Cardiac septum (tissue), 1 donor: ENCODE measurements around the gene ACTG1. TPM values are rescaled to one million over a fixed set of nuclear protein-coding genes. Genes with fewer than 3 reads are reported as not detected.
A peak's percentile ranks its signal among the peaks of the same experiment; 100 is the strongest.

Source experiments
- DNase-seq: peaks from one replicate; pipeline ENCODE4 v3.0.0-alpha.2; 2020; ENCODE audit warnings: low spot score
- intact Hi-C: fragments of 100-400 bp; cut with DNase I; formaldehyde crosslinking; loops from one replicate; pipeline ENCODE4 v1.14.0; 2022
- long read RNA-seq: library from polyadenylated mRNA; unstranded; transcript quantifications from one replicate; pipeline ENCODE4 v2.0.0, GENCODE V29; 2021
- total RNA-seq: library from RNA; stranded (reverse); fragmentation: NEBNext Ultra II Directional; extraction: Animal tissue kit (Norgen Biotek cat#: 25700); gene quantifications from one replicate; pipeline ENCODE4 v1.2.1, GENCODE V29; 2021
- donor health status: DM: no; HTN: no; CAD: no.

ACTG1 gene
- 634 TPM for total RNA-seq
- long read RNA-seq, transcript ACTG1-205 (7 exons, 1,168 nt) = minor isoform, 75 of 1,158 reads
- long read RNA-seq, transcript ACTG1-206 (6 exons, 1,919 nt) = major isoform, 803 of 1,158 reads
- long read RNA-seq, transcript ACTG1-212 (4 exons, 1,698 nt) = minor isoform, 22 of 1,158 reads
- long read RNA-seq, transcript ACTG1-207 (3 exons, 1,678 nt) = minor isoform, 58 of 1,158 reads
- long read RNA-seq, partial matches to known transcripts = 32 of 1,158 reads
- long read RNA-seq, other reads (novel, unspliced or antisense) = 142 of 1,158 reads

- peak; percentile 97 for DNase-seq
- intact Hi-C loops = loop anchor here (2.0 kb wide), 1 partner anchor 118 kb away; the partner anchor contains the start of gene BAHCC1
Measured at GRCh38 chr17:81512562-81513371, at the start of gene ACTG1. TSS of gene ACTG1 (minus strand) at chr17:81512799. CDS start at chr17:81512354, 445 bp downstream.

GRCh38 chr17:81561494-81561885, 48.9 kb upstream of the ACTG1 start:
- no peak for DNase-seq
- intact Hi-C loops = no loop called here

GRCh38 chr17:81558941-81559806, 46.6 kb upstream of the ACTG1 start:
- no peak for DNase-seq
- intact Hi-C loops = no loop called here

GRCh38 chr17:81558115-81558468, 45.5 kb upstream of the ACTG1 start:
- no peak for DNase-seq
- intact Hi-C loops = no loop called here

GRCh38 chr17:81557276-81558114, 44.9 kb upstream of the ACTG1 start:
- DNase-seq = no peak
- intact Hi-C loops = no loop called here

- DNase-seq = no peak
- intact Hi-C loops = no loop called here
Measured at GRCh38 chr17:81556863-81557262, 44.3 kb upstream of the ACTG1 start.

GRCh38 chr17:81556175-81556691, 43.6 kb upstream of the ACTG1 start:
- no peak for DNase-seq
- intact Hi-C loops = no loop called here

GRCh38 chr17:81553616-81554181, 41.1 kb upstream of the ACTG1 start:
- intact Hi-C loops = no loop called here
- peak; percentile 74 for DNase-seq

GRCh38 chr17:81553018-81553615, 40.5 kb upstream of the ACTG1 start:
- peak; percentile 81 for DNase-seq
- intact Hi-C loops = no loop called here

- intact Hi-C loops = loop anchor here (1.0 kb wide), 1 partner anchor 37 kb away; no protein-coding TSS in a partner anchor
- DNase-seq = peak; percentile 90
Measured at GRCh38 chr17:81552244-81553017, 39.8 kb upstream of the ACTG1 start, which contains the start of gene FAAP100. TSS of gene FAAP100 (minus strand) at chr17:81552353. CDS start at chr17:81552330, 23 bp downstream.

GRCh38 chr17:81551458-81552243, 39.1 kb upstream of the ACTG1 start:
- peak; percentile 74 for DNase-seq
- intact Hi-C loops = loop anchor here (1.0 kb wide), 1 partner anchor 36 kb away; no protein-coding TSS in a partner anchor

- intact Hi-C loops = no loop called here
- DNase-seq = peak; percentile 71
Measured at GRCh38 chr17:81550830-81551457, 38.3 kb upstream of the ACTG1 start.

- intact Hi-C loops = no loop called here
- no peak for DNase-seq
Measured at GRCh38 chr17:81550285-81550684, 37.7 kb upstream of the ACTG1 start.

- intact Hi-C loops = no loop called here
- no peak for DNase-seq
Measured at GRCh38 chr17:81549826-81550225, 37.2 kb upstream of the ACTG1 start.

GRCh38 chr17:81549031-81549557, 36.5 kb upstream of the ACTG1 start:
- intact Hi-C loops = no loop called here
- DNase-seq = peak; percentile 73

- intact Hi-C loops = no loop called here
- no peak for DNase-seq
Measured at GRCh38 chr17:81547614-81547982, 35.0 kb upstream of the ACTG1 start.
